ENCODE results near the gene CRHR1.

- TF ChIP-seq EP300 (IDR thresholded peaks at IDR 0.05) (no peak), POLR2AphosphoS5 (IDR thresholded peaks at IDR 0.05) (no peak), CTCF (IDR thresholded peaks at IDR 0.05) (no peak), POLR2A (IDR thresholded peaks at IDR 0.05) (no peak)
Measured at GRCh38 chr17:45818041-45818440, 33.9 kb downstream of the CRHR1 start.
